CD4-positive, CD25-positive, alpha-beta regulatory T cell (primary cell): ENCODE results near the gene TMEM60. TPM values are rescaled to one million over a fixed set of nuclear protein-coding genes. Genes with fewer than 3 reads are reported as not detected.

ENCODE experiments used
- ATAC-seq, 2 donors: fragments of 150-1000 bp; cut with Tn5 transposase; one replicate each; pipeline ENCODE4 v1.10.0; 2021; ENCODE audit warnings: low read depth in 2 of 2, moderate number of reproducible peaks in 2 of 2, moderate library complexity in 1 of 2
- DNase-seq, 3 donors: peaks; one replicate each; pipeline versions ENCODE4 v3.0.0 to v3.0.0-alpha.2; 2012 to 2022; ENCODE audit warnings: mixed read lengths in 1 of 3
- H3K27ac ChIP-seq: one replicate; pipeline ENCODE4 v1.7.0; 2013; ENCODE audit warnings: mild to moderate bottlenecking, low read length; ENCODE audit not compliant: insufficient read depth, poor library complexity, severe bottlenecking
- H3K27me3 ChIP-seq: one replicate; pipeline ENCODE4 v1.7.0; 2013; ENCODE audit warnings: low read length; ENCODE audit not compliant: control insufficient read depth, insufficient read depth
- H3K36me3 ChIP-seq: one replicate; pipeline ENCODE4 v1.7.0; 2013; ENCODE audit warnings: mild to moderate bottlenecking, low read length, moderate library complexity; ENCODE audit not compliant: control insufficient read depth, insufficient read depth
- H3K4me1 ChIP-seq: 2 replicates; pipeline ENCODE4 v1.7.0; 2013; ENCODE audit warnings: mild to moderate bottlenecking, low read length; ENCODE audit not compliant: insufficient read depth, control insufficient read depth, poor library complexity, severe bottlenecking
- H3K4me3 ChIP-seq: one replicate; pipeline ENCODE4 v1.7.0; 2013; ENCODE audit warnings: low read depth, mild to moderate bottlenecking, low read length, moderate library complexity
- H3K9me3 ChIP-seq, 2 experiments: 1 replicate in 1 of 2; 2 replicates in 1 of 2; pipeline ENCODE4 v1.7.0; 2013; ENCODE audit warnings: low read length in 2 of 2, mild to moderate bottlenecking in 1 of 2, moderate library complexity in 1 of 2; ENCODE audit not compliant: control insufficient read depth in 2 of 2
- H3K27ac Mint-ChIP-seq, 3 donors: one replicate each; pipeline ENCODE4 v1.8.0; 2020 to 2022; ENCODE audit warnings: mild to moderate bottlenecking in 3 of 3, mixed read lengths in 3 of 3, moderate library complexity in 2 of 3
- H3K27me3 Mint-ChIP-seq: one replicate; pipeline ENCODE4 v1.8.0; 2022; ENCODE audit warnings: mild to moderate bottlenecking, mixed read lengths
- H3K36me3 Mint-ChIP-seq: one replicate; pipeline ENCODE4 v1.8.0; 2020; ENCODE audit warnings: mixed read lengths
- H3K4me1 Mint-ChIP-seq, 4 donors: one replicate each; pipeline ENCODE4 v1.8.0; 2020 to 2022; ENCODE audit warnings: mixed read lengths in 4 of 4, mild to moderate bottlenecking in 1 of 4
- H3K4me3 Mint-ChIP-seq, 4 donors: one replicate each; pipeline ENCODE4 v1.8.0; 2020 to 2022; ENCODE audit warnings: mild to moderate bottlenecking in 4 of 4, mixed read lengths in 4 of 4, moderate library complexity in 3 of 4
- H3K9me3 Mint-ChIP-seq, 7 donors: one replicate each; pipeline ENCODE4 v1.8.0; 2020 to 2022; ENCODE audit warnings: mixed read lengths in 7 of 7, mild to moderate bottlenecking in 3 of 7, moderate library complexity in 2 of 7
- polyA plus RNA-seq, 4 donors: library from polyadenylated mRNA; unstranded; fragments of 300-500 nt; fragmentation: Illumina TruSeq; gene quantifications; one replicate each; pipeline ENCODE4 v1.2.3, GENCODE V29; 2021
- total RNA-seq: library from RNA; stranded (reverse); gene quantifications from one replicate; pipeline ENCODE4 v1.2.3, GENCODE V29; 2022

The TMEM60 gene
- total and polyA plus RNA-seq, 5 donors from 2014 or later, result 5.2 to 76.0 (median 46.5) TPM

GRCh38 chr7:77811516-77812289 lies 13.5 kb upstream of the TMEM60 start:
- Histone ChIP-seq H3K4me3 (peak overlapping the region; percentile 16), H3K36me3 (peaks cover 6% of the 10 kb centered on the region), H3K27me3 (no peaks in the 10 kb centered on the region), H3K27ac (no peak overlapping the region), H3K4me1 (peaks cover 9% of the 10 kb centered on the region), H3K9me3 (peaks cover 15 to 20% of the 10 kb centered on the region in 2 experiments)
- H3K36me3 Mint-ChIP-seq, result peaks cover 18% of the 10 kb centered on the region
- no peak for ATAC-seq
- DNase-seq, result no peak
- peaks cover 3 to 23% (median 9%) of the 10 kb centered on the region in 7 donors for H3K9me3 Mint-ChIP-seq
- peak overlapping the region; percentile 27 to 61 (median 56) for H3K27ac Mint-ChIP-seq
- peak overlapping the region in 2 of 4 donors; percentile 40 to 48 for H3K4me3 Mint-ChIP-seq
- H3K4me1 Mint-ChIP-seq, result peaks cover 46 to 61% (median 53%) of the 10 kb centered on the region in 4 donors
- H3K27me3 Mint-ChIP-seq, result no peaks in the 10 kb centered on the region

- ATAC-seq, result no peak
- Histone ChIP-seq H3K36me3 (no peaks in the 10 kb centered on the region), H3K9me3 (peaks cover 20 to 22% of the 10 kb centered on the region in 2 experiments), H3K4me1 (peaks cover 21% of the 10 kb centered on the region), H3K27ac (no peak overlapping the region), H3K27me3 (no peaks in the 10 kb centered on the region), H3K4me3 (no peak overlapping the region)
- H3K27me3 Mint-ChIP-seq, result no peaks in the 10 kb centered on the region
- peak overlapping the region in 2 of 3 donors; percentile 17 to 71 for H3K27ac Mint-ChIP-seq
- H3K4me1 Mint-ChIP-seq, result peaks cover 39 to 71% (median 58%) of the 10 kb centered on the region in 4 donors
- DNase-seq, result no peak
- peaks cover 14% of the 10 kb centered on the region for H3K36me3 Mint-ChIP-seq
- no peak overlapping the region for H3K4me3 Mint-ChIP-seq
- H3K9me3 Mint-ChIP-seq, result peaks cover 2 to 30% (median 5%) of the 10 kb centered on the region in 7 donors
Observed at GRCh38 chr7:77808517-77808916, 10.3 kb upstream of the TMEM60 start.

DNA sequence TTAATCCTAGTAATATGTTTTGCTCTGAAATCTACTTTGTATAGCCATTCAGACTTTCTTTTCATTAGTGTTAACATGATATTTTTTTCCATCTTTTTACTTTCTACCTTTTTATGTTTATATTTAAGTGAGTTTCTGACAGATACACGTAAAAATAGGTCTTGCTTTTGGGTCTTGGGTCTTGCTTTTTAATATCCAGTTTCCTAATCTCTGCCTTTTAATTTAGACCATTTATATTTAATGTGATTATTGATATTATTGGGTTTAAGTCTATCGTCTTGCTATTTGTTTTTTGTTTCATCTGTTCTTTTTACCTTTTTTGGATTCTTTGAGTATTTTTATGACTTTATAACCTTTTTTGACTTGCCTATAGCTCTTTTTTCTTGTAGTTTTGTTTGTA lies 8.2 kb upstream of the TMEM60 start:
- H3K9me3 ChIP-seq, result peaks cover 20 to 22% of the 10 kb centered on the region in 2 experiments
- Mint-ChIP-seq H3K4me3 (peak overlapping the region in 2 of 4 donors; percentile 19 to 21), H3K36me3 (peaks cover 14% of the 10 kb centered on the region), H3K27me3 (no peaks in the 10 kb centered on the region), H3K27ac (peak overlapping the region in 1 of 3 donors; percentile 80), H3K9me3 (peaks cover 2 to 30% (median 5%) of the 10 kb centered on the region in 7 donors), H3K4me1 (peaks cover 34 to 73% (median 59%) of the 10 kb centered on the region in 4 donors)
- peak overlapping the region; percentile 9 for H3K4me3 ChIP-seq
- H3K4me1 ChIP-seq, result peaks cover 28% of the 10 kb centered on the region
- no peak for DNase-seq
- no peaks in the 10 kb centered on the region for H3K36me3 ChIP-seq
- no peak for ATAC-seq
- H3K27ac ChIP-seq, result no peak overlapping the region
- H3K27me3 ChIP-seq, result no peaks in the 10 kb centered on the region

- Histone ChIP-seq H3K36me3 (no peaks in the 10 kb centered on the region), H3K4me3 (peak overlapping the region; percentile 65), H3K27me3 (no peaks in the 10 kb centered on the region), H3K9me3 (peaks cover 12 to 14% of the 10 kb centered on the region in 2 experiments), H3K4me1 (peaks cover 44% of the 10 kb centered on the region), H3K27ac (peak overlapping the region; percentile 83)
- H3K4me3 Mint-ChIP-seq, result peak overlapping the region; percentile 85 to 98 (median 94)
- peak in 2 of 3 donors; percentile 56 to 80 for DNase-seq
- no peaks in the 10 kb centered on the region for H3K27me3 Mint-ChIP-seq
- peaks cover 17 to 81% (median 65%) of the 10 kb centered on the region in 4 donors for H3K4me1 Mint-ChIP-seq
- peaks cover 0 to 18% (median 2%) of the 10 kb centered on the region in 7 donors for H3K9me3 Mint-ChIP-seq
- peak overlapping the region; percentile 92 to 97 (median 93) for H3K27ac Mint-ChIP-seq
- peaks cover 4% of the 10 kb centered on the region for H3K36me3 Mint-ChIP-seq
- ATAC-seq, result no peak
Observed at GRCh38 chr7:77802557-77803405, 4.5 kb upstream of the TMEM60 start.

DNA sequence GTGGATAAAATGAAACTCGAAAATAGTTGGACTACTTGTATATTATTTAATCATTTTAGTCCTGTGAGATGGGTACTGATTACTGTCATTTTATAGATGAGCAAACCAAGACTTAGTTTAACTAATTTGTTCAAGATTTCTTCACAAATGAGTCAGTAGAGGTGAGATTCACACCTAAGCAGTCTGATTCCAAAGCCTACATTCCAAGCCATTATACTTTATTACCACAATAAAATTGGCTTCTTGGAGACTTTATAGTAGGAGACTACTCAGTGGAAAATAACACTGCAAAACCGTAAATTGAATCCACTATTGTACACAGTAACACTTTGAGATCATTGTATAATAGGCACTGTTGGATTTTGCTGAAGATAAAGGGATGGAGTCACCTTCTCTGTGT lies 2.5 kb upstream of the TMEM60 start:
- Mint-ChIP-seq H3K27ac (peak overlapping the region; percentile 87 to 97 (median 93)), H3K36me3 (peaks cover 4% of the 10 kb centered on the region), H3K27me3 (no peaks in the 10 kb centered on the region), H3K4me1 (peaks cover 22 to 86% (median 76%) of the 10 kb centered on the region in 4 donors), H3K4me3 (peak overlapping the region; percentile 94 to 98 (median 94)), H3K9me3 (peaks cover 0 to 4% (median 0%) of the 10 kb centered on the region in 7 donors)
- Histone ChIP-seq H3K27ac (peak overlapping the region; percentile 83), H3K4me1 (peaks cover 62% of the 10 kb centered on the region), H3K36me3 (no peaks in the 10 kb centered on the region), H3K27me3 (no peaks in the 10 kb centered on the region), H3K9me3 (no peaks in the 10 kb centered on the region), H3K4me3 (peak overlapping the region; percentile 96)
- no peak for ATAC-seq
- no peak for DNase-seq

- Histone ChIP-seq H3K27ac (peak overlapping the region; percentile 83), H3K4me1 (peaks cover 63% of the 10 kb centered on the region), H3K4me3 (peak overlapping the region; percentile 96), H3K27me3 (no peaks in the 10 kb centered on the region), H3K9me3 (no peaks in the 10 kb centered on the region), H3K36me3 (no peaks in the 10 kb centered on the region)
- Mint-ChIP-seq H3K4me3 (peak overlapping the region; percentile 94 to 98 (median 94)), H3K27me3 (no peaks in the 10 kb centered on the region), H3K27ac (peak overlapping the region; percentile 87 to 97 (median 88)), H3K4me1 (peaks cover 25 to 85% (median 75%) of the 10 kb centered on the region in 4 donors), H3K9me3 (peaks cover 0 to 4% (median 0%) of the 10 kb centered on the region in 7 donors), H3K36me3 (peaks cover 4% of the 10 kb centered on the region)
- ATAC-seq (no peak), DNase-seq (peak in 1 of 3 donors; percentile 60)
Observed at GRCh38 chr7:77800158-77800557, 1.9 kb upstream of the TMEM60 start.
